Measurements from ENCODE around the gene MRPL23. TPM values are rescaled to one million over a fixed set of nuclear protein-coding genes. Genes with fewer than 3 reads are reported as not detected.

Gene MRPL23
- total RNA-seq, 1 donor from 2014 or later: 102 TPM

Other genes with a start within 250 kb of the MRPL23 start
- gene IFITM10, start 196.7 kb upstream of the MRPL23 start, total RNA-seq: 0.77 TPM
- 1,004 TPM for gene CTSD, start 183.4 kb upstream of the MRPL23 start, total RNA-seq
- gene SYT8, start 112.3 kb upstream of the MRPL23 start, total RNA-seq: not detected
- gene TNNI2, start 108.4 kb upstream of the MRPL23 start, total RNA-seq: not detected
- 22.9 TPM for gene LSP1, start 94.2 kb upstream of the MRPL23 start, total RNA-seq
- 4.4 TPM for gene PRR33, start 55.4 kb upstream of the MRPL23 start, total RNA-seq
- 46.1 TPM for gene TNNT3, start 27.6 kb upstream of the MRPL23 start, total RNA-seq
- gene H19, start 50.5 kb downstream of the MRPL23 start, total RNA-seq: 738 TPM
- 88.2 TPM for gene IGF2, start 192.1 kb downstream of the MRPL23 start, total RNA-seq
- gene INS, start 213.9 kb downstream of the MRPL23 start, total RNA-seq: not detected
- gene TH, start 224.5 kb downstream of the MRPL23 start, total RNA-seq: not detected

Measured in left ventricle myocardium superior (tissue), 1 donor.